Activated naive CD4-positive, alpha-beta T cell treated with anti-CD3 and anti-CD28 coated beads for 36 hours (primary cell): ENCODE results near the gene NAGPA. TPM values are rescaled to one million over a fixed set of nuclear protein-coding genes. Genes with fewer than 3 reads are reported as not detected.
A peak's percentile ranks its signal among the peaks of the same experiment; 100 is the strongest.
"Not testable (repeated sequence)": the region's sequence is repeated elsewhere in the genome, so short reads cannot be mapped to it uniquely, and the experiment has no call there.

ENCODE experiments used
- CTCF ChIA-PET: fragments of 350-600 bp; sonication (Branson Sonifier 250); formaldehyde crosslinking; loops from one replicate; lab custom pipeline; 2021; ENCODE audit warnings: antibody characterized with exemption; lab: Charles Lee
- DNase-seq: peaks from one replicate; pipeline ENCODE4 v3.0.0-alpha.2; 2020
- H3K27ac Mint-ChIP-seq: one replicate; pipeline ENCODE4 v1.8.0; 2021; ENCODE audit warnings: mild to moderate bottlenecking, mixed read lengths
- H3K27me3 Mint-ChIP-seq: one replicate; pipeline ENCODE4 v1.8.0; 2021; ENCODE audit warnings: low read depth, mixed read lengths
- H3K36me3 Mint-ChIP-seq: one replicate; pipeline ENCODE4 v1.8.0; 2021; ENCODE audit warnings: low read depth, mixed read lengths
- H3K4me1 Mint-ChIP-seq: one replicate; pipeline ENCODE4 v1.8.0; 2021; ENCODE audit warnings: low read depth, mixed read lengths
- H3K4me3 Mint-ChIP-seq: one replicate; pipeline ENCODE4 v1.8.0; 2021; ENCODE audit warnings: mild to moderate bottlenecking, moderate library complexity, mixed read lengths
- H3K9me3 Mint-ChIP-seq: one replicate; pipeline ENCODE4 v1.8.0; 2021; ENCODE audit warnings: mixed read lengths
- intact Hi-C: fragments of 100-400 bp; cut with micrococcal nuclease; formaldehyde crosslinking; loops from one replicate; pipeline ENCODE4 v1.15.1; 2023
- total RNA-seq, 2 experiments: library from RNA; stranded (reverse); gene quantifications; one replicate each; pipeline ENCODE4 v1.2.3, GENCODE V29; 2021

NAGPA gene
- total RNA-seq, 2 experiments from 2014 or later, result 5.8 to 7.9 TPM

DNA sequence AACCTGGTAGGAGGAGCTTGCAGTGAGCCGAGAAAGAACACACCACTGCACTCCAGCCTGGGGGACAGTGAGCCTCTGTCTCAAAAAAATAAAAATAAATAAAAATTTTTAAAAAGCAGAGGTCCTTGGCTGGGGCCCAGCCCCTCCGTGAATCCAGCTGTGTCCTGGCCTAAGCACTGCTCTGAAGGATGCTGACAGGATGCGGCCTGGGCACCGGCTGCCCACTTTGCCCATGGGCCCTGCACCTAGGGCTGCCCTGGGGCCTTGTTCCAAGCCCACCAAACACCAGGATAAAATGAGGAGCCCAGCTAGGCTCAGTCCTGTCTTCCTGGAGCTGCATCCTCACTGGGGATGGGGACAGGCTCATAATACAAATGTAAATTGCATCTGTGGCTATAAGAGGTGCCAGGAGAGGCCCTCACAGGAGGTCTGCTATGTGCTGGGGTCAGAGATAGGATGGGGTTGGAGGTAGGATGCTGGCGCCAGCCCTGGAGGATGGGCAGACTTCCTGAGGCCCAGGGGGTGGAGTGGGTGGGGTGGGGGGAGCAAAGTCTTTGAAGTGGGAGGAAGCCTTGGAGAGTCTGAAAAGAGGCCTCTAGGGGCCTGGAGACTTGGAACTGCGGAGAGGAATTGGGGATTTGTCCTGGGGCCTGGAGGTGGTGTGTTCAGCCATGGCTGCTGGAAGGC is 25.8 kb upstream of the NAGPA start:
- H3K27me3 Mint-ChIP-seq, result no peaks in the 10 kb centered on the region
- H3K9me3 Mint-ChIP-seq, result no peaks in the 10 kb centered on the region
- DNase-seq, result no peak
- intact Hi-C loops, result no loop called here
- H3K4me1 Mint-ChIP-seq, result peaks cover 2% of the 10 kb centered on the region
- no peaks in the 10 kb centered on the region for H3K36me3 Mint-ChIP-seq
- no peak overlapping the region for H3K27ac Mint-ChIP-seq
- CTCF ChIA-PET, result no interaction called here
- H3K4me3 Mint-ChIP-seq, result no peak overlapping the region

DNA sequence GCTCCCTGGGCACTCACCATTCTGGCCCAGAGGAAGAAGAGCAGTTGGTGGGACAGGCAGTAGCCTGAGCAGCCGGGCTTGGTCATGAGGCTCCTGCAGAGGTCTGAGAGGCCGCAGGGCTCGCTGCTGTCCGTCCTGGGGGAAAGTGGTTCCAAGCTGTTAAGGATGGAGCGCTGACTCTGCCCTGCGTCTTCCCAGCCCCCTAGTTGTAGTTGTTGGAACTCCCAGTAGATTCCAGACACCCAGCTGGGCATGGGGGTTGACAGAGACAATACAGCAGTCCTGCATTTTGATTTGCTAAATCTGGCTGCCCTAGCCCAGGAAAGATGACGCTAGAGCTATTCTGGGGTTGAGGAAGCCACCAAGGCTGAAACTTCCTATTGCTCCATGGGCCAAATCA is 24.7 kb upstream of the NAGPA start:
- H3K4me1 Mint-ChIP-seq, result peaks cover 2% of the 10 kb centered on the region
- no peaks in the 10 kb centered on the region for H3K36me3 Mint-ChIP-seq
- intact Hi-C loops, result no loop called here
- H3K27ac Mint-ChIP-seq, result no peak overlapping the region
- CTCF ChIA-PET, result interaction anchor here (0.9 to 1.4 kb wide), 4 partner anchors 11 to 26 kb away, joined by 3 to 4 read pairs (median 4); partner anchors contain the start of gene NAGPA
- no peaks in the 10 kb centered on the region for H3K27me3 Mint-ChIP-seq
- H3K9me3 Mint-ChIP-seq, result no peaks in the 10 kb centered on the region
- H3K4me3 Mint-ChIP-seq, result no peak overlapping the region
- no peak for DNase-seq

DNA sequence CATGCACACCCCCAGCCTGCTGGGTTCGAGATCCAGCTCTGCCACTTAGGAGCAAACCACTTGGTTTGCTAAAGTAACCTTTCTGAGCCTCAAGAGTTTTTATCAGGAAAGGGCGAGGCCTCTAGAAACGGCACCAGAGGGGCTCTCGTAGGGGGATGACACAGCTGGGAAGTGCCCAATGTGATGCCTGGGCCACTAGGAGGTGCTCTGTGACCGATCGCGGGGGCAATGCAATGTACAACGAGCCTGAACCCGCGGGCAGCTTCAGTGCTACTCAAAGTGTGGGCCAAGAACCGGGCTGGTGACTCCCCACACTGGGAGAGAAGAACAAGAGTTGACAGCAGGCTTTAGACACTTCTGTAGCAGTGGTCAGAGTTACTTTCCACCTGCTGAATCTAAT is 22.6 kb upstream of the NAGPA start:
- Mint-ChIP-seq H3K9me3 (no peaks in the 10 kb centered on the region), H3K27me3 (no peaks in the 10 kb centered on the region), H3K4me3 (no peak overlapping the region), H3K4me1 (peaks cover 2% of the 10 kb centered on the region), H3K27ac (no peak overlapping the region), H3K36me3 (no peaks in the 10 kb centered on the region)
- DNase-seq, result peak; percentile 60
- intact Hi-C loops, result loop anchor here (1.0 kb wide), 1 partner anchor 36 kb away; no protein-coding TSS in a partner anchor
- CTCF ChIA-PET, result interaction anchor here (0.6 to 1.2 kb wide), 5 partner anchors 14 to 536 kb away, joined by 3 to 5 read pairs (median 4); no protein-coding TSS in a partner anchor

- peaks cover 4% of the 10 kb centered on the region for H3K9me3 Mint-ChIP-seq
- intact Hi-C loops, result no loop called here
- no peaks in the 10 kb centered on the region for H3K36me3 Mint-ChIP-seq
- no peaks in the 10 kb centered on the region for H3K27me3 Mint-ChIP-seq
- CTCF ChIA-PET, result interaction anchor here (1.1 to 1.2 kb wide), 2 partner anchors 31 to 38 kb away, joined by 3 to 4 read pairs; no protein-coding TSS in a partner anchor
- no peak overlapping the region for H3K27ac Mint-ChIP-seq
- H3K4me1 Mint-ChIP-seq, result peaks cover 2% of the 10 kb centered on the region
- no peak for DNase-seq
- H3K4me3 Mint-ChIP-seq, result no peak overlapping the region
These were observed 21.4 kb upstream of the NAGPA start for GRCh38 chr16:5054876-5055865.

DNA sequence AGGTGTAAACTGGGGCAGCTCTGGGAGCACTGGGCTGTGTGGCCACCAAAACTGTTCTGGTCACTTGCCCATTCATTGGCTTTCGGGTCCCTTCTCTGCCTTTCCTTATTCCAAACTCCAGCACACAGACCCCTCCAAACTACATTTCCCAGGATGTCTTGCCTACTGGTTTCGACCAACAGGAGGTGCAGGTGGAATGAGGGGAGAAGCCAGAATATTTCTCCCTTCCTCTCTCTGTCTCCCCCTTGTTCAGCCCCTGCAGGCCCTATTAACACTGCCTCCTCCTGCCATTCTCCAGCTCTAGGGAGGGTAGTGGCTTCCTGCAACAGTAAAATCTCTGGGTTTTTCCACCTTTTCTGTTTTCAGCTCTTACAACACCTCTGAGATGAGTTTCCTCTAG is 13.2 kb upstream of the NAGPA start:
- Mint-ChIP-seq H3K4me1 (no peaks in the 10 kb centered on the region), H3K27ac (no peak overlapping the region), H3K36me3 (no peaks in the 10 kb centered on the region), H3K4me3 (no peak overlapping the region), H3K9me3 (peaks cover 10% of the 10 kb centered on the region), H3K27me3 (no peaks in the 10 kb centered on the region)
- CTCF ChIA-PET, result no interaction called here
- intact Hi-C loops, result no loop called here
- DNase-seq, result no peak

- H3K27me3 Mint-ChIP-seq, result no peaks in the 10 kb centered on the region
- intact Hi-C loops, result no loop called here
- H3K4me1 Mint-ChIP-seq, result no peaks in the 10 kb centered on the region
- no peak overlapping the region for H3K4me3 Mint-ChIP-seq
- no peak for DNase-seq
- H3K9me3 Mint-ChIP-seq, result peaks cover 10% of the 10 kb centered on the region
- H3K27ac Mint-ChIP-seq, result no peak overlapping the region
- CTCF ChIA-PET, result no interaction called here
- H3K36me3 Mint-ChIP-seq, result no peaks in the 10 kb centered on the region
These were observed 11.9 kb upstream of the NAGPA start for GRCh38 chr16:5045499-5046115.

GRCh38 chr16:5044581-5044980 is 10.8 kb upstream of the NAGPA start:
- H3K36me3 Mint-ChIP-seq, H3K27ac Mint-ChIP-seq, intact Hi-C loops, H3K27me3 Mint-ChIP-seq, CTCF ChIA-PET, H3K9me3 Mint-ChIP-seq, H3K4me3 Mint-ChIP-seq, H3K4me1 Mint-ChIP-seq, DNase-seq: not testable (repeated sequence)

- H3K4me1 Mint-ChIP-seq, result no peaks in the 10 kb centered on the region
- H3K9me3 Mint-ChIP-seq, result no peaks in the 10 kb centered on the region
- no peaks in the 10 kb centered on the region for H3K27me3 Mint-ChIP-seq
- no peaks in the 10 kb centered on the region for H3K36me3 Mint-ChIP-seq
- no peak for DNase-seq
- H3K27ac Mint-ChIP-seq, result no peak overlapping the region
- H3K4me3 Mint-ChIP-seq, result no peak overlapping the region
- CTCF ChIA-PET, result no interaction called here
- intact Hi-C loops, result no loop called here
These were observed 10.3 kb upstream of the NAGPA start for GRCh38 chr16:5044011-5044540.

- Mint-ChIP-seq H3K4me3 (no peak overlapping the region), H3K27me3 (no peaks in the 10 kb centered on the region), H3K4me1 (no peaks in the 10 kb centered on the region), H3K27ac (no peak overlapping the region), H3K9me3 (no peaks in the 10 kb centered on the region), H3K36me3 (no peaks in the 10 kb centered on the region)
- DNase-seq, result no peak
- intact Hi-C loops, result no loop called here
- CTCF ChIA-PET, result no interaction called here
These were observed 8.9 kb upstream of the NAGPA start for GRCh38 chr16:5042574-5043171.

- intact Hi-C loops, result no loop called here
- no peak for DNase-seq
- H3K27ac Mint-ChIP-seq, result no peak overlapping the region
- H3K4me1 Mint-ChIP-seq, result no peaks in the 10 kb centered on the region
- no peaks in the 10 kb centered on the region for H3K27me3 Mint-ChIP-seq
- CTCF ChIA-PET, result interaction anchor here (0.6 kb wide), 1 partner anchor 21 kb away, joined by 3 read pairs; no protein-coding TSS in a partner anchor
- no peaks in the 10 kb centered on the region for H3K36me3 Mint-ChIP-seq
- H3K9me3 Mint-ChIP-seq, result no peaks in the 10 kb centered on the region
- H3K4me3 Mint-ChIP-seq, result no peak overlapping the region
These were observed 7.9 kb upstream of the NAGPA start for GRCh38 chr16:5041600-5042133.

GRCh38 chr16:5040451-5040850 is 6.7 kb upstream of the NAGPA start:
- intact Hi-C loops, result no loop called here
- no peak for DNase-seq
- H3K36me3 Mint-ChIP-seq, result no peaks in the 10 kb centered on the region
- no peaks in the 10 kb centered on the region for H3K4me1 Mint-ChIP-seq
- no peak overlapping the region for H3K4me3 Mint-ChIP-seq
- H3K9me3 Mint-ChIP-seq, result no peaks in the 10 kb centered on the region
- no peak overlapping the region for H3K27ac Mint-ChIP-seq
- no peaks in the 10 kb centered on the region for H3K27me3 Mint-ChIP-seq
- CTCF ChIA-PET, result interaction anchor here (0.6 kb wide), 1 partner anchor 22 kb away, joined by 3 read pairs; no protein-coding TSS in a partner anchor
